Ammon's horn (tissue), 1 donor: ENCODE data around the gene MYPOP.
"Not testable (repeated sequence)": the region's sequence is repeated elsewhere in the genome, so short reads cannot be mapped to it uniquely, and the experiment has no call there.

ENCODE experiments used
- DNase-seq: peaks from one replicate; pipeline ENCODE4 v3.0.0-alpha.2; 2016; ENCODE audit warnings: low spot score

Gene MYPOP

DNA sequence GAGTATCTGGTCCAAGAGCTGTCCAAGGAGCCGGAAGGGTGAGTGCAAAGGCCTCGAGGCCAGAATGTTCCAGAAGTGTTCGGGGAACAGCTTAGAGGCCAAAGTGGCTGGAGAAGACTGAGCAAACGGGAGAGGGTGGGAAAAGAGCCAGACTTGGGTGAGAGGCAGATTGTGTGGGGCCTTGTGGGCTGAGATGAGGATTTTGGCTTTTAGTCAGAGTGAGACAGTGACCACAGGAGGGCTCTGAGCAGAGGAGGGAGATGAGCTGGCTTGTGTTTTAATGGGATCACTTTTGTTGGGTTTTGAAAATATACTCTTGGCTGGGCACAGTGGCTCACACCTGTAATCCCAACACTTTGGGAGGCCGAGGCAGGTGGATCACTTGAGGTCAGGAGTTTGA, 6.5 kb upstream of the MYPOP start:
- no peak for DNase-seq

DNA sequence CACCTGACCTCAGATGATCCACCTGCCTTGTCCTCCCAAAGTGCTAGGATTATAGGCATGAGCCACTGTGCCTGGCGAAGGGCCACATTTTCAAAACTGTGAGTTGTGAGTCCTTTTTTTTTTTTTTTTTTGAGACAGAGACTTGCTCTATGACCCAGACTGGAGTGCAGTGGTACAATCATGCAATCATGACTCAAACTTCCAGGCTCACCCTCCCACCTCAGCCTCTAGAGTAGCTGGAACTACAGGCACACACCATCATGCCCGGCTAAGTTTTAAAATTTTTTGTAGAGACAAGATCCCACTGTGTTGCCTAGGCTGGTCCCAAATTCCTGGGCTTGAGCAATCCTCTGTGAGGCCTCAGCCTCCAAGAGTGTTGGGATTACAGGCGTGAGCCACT, 3.8 kb upstream of the MYPOP start:
- DNase-seq, result no peak

DNA sequence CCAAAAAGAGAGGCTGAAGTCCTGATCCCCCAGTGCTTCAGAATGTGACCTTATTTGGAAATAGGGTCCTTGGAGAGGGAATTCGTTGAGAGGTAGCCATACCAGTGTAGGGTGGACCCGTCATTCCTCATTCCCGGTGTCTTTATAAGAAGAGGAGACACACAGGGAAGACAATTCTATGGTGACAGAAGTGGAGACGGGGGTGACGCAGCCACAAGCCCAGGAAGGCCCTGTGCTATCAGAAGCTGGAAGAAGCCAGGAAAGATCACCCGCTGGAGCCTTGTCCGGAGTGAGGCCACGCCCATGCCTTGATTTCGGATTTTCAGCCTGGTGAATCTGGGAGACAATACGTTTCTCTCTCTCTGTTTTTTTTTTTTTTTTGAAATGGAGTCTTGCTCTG, 2.6 kb upstream of the MYPOP start:
- no peak for DNase-seq

DNA sequence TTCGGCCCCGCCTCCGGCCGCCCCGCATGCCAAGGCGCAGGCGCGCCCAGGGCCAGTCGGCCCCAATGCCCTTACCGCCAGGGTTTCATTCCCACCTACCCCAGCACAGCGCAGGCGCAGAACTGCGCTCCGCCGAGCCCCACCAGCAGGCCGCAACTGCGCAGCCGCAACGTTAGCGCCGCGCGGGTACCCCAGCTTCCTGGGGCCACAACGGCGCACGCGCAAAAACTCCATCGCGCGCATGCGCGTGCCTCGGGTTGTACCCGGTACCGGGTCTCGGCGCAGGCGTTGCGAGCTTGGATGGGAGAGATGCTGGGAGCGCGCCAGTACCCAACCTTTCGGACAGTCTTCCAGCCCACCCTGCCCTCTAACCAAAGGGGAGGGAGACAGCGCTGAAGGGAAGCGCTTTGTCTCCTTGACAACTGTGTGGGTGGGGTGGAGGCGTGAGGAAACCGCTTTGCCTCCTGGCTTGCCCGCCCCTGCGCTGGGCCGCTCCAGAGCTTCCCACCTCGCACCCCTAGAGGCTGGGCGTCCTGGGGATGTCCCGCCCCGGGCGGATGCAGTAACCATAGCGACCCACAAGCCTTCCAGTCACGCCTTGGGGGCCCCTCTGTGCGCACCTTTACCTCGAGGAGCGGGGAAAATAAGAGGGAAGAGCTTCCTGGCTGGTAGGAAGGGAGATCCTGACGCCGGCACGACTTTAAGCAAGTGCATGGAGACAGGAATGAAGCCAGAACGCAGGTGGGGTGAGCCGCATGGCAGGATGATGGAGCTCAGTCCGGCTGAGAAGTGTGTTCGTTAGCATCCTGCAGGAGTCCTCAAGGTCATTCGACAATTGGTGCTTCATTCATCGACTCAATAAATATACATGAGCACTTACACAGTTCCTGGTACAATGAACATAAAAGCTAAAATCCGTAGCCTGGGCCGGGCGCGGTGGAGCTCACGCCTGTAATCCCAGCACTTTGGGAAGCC, 525 bp upstream of the MYPOP start:
- DNase-seq, result peak; percentile 97

DNA sequence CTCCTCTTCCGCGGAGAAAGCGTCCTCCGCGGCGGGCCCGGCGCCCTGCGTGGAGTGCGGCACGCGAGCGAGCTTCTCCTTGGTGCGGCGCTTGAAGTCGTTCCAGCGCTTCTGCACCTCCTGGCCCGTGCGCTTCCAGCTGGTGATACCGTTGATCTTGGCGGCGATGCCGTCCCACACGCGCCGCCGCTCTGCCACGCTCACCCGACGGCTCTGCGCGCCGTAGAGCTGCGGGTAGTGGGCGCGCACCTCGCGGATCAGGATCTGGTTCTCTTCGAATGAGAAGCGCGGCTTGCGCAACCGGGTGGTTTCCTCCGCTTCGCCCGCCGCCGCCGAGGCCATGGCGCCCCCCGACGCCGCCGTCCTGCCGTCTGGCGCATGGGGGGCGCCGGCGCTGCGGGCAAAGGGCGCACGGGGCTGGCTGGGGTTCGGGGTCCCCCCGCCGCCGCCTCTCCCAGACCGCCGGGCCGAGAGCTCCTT, 941 bp downstream of the MYPOP start:
- no peak for DNase-seq

DNA sequence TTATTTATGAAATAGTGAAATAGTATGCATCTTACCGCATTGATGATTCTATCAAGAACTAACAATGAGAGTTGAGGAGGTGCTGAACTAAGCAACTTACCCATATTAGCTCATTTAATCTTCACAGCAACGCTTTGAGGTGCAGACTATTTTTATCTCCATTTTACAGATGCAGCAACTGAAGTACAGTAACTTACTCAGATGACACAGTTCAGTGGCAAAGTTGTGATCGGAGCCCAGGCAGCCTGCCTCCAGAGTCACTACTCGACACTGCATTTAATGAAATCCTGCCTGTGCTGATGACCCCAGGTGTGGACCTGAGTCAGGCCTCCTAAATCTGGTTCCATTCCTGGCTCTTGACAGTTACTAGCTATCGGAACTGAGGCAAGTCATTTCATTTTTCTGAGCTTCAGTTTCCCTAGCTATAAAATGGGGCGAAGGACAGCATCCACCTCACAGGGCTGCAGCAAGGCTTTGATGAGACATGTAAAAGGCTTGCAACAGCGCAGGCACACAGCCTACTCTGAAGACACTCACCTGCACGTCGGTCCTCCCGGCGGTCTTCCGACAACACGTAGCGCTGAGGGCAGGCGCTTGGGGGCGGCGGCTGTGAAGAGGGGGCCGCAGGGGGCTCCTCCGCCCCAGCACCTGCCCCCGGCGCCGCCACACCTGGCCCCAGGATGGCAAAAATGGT, 1.5 kb downstream of the MYPOP start:
- no peak for DNase-seq

DNA sequence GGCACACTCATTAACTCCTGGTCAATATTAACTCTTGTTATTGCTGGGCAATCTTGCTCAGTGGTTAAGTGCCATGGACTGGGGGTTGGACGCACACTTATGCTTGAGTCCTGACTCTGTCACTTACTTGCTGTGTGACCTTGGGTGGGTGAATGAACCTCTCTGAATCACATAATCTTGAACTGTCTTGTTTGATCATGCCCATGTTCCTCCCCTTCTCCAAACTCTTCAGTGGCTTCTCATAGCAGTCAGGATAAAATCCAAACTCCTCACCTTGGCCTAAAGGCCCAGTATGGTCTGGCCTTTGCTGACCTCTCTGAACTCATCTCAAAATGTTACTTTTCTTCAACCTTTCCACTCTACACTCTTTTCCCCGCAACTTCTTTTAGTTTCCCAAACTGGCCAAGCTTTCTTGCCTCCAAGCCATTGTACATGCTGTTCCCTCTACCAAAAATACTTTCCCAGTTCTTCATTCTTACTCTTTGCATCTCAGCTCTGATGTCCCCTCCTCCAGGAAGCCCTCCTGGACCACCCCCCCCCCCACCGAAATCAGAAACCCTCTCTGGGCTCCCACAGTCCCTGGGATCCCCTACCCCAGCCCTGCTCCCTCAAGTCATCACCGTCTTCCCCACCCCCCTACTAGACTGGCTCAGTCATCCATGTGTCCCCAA, 2.4 kb downstream of the MYPOP start:
- DNase-seq, result no peak

DNA sequence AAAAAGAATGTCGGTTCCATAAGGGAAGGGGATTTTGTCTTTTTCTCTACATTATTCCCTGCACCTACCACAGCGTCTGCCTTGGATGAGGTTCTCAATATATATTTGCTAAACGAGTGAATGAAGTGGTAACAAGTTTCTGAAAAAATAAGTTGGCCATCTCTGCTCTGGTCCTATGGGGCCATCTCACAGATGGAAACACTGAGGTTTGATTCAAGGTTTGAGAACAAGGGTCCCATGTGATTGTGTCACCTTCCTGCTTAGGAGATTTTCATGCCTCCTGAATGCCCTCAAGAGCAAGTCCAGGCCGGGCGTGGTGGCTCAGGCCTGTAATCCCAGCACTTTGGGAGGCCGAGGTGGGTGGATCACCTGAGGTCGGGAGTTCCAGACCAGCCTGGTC, 3.2 kb downstream of the MYPOP start:
- no peak for DNase-seq

DNA sequence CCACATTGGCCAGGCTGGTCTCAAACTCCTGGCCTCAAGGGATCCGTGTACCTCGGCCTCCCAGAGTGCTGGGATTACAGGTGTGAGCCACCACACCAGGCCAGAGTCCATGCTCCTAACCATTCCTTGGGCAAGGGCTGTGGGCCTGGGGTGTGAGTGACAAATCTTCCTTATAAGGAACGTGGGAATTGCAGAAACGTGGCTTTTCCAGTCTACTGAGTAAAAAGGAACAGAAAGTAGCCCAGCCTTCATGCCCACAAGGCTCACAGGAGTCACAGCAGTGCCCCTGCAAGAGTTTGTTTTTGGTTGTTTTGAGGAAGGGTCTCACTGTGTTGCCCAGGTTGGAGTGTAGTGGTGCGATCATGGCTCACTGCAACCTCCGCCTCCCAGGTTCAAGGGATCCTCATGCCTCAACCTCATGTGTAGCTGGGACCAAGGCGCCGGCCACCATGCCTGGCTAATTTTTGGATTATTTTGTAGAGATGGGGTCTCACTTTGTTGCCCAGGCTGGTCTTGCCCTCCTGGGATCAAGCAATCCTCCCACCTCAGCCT, 5.1 kb downstream of the MYPOP start:
- no peak for DNase-seq

DNA sequence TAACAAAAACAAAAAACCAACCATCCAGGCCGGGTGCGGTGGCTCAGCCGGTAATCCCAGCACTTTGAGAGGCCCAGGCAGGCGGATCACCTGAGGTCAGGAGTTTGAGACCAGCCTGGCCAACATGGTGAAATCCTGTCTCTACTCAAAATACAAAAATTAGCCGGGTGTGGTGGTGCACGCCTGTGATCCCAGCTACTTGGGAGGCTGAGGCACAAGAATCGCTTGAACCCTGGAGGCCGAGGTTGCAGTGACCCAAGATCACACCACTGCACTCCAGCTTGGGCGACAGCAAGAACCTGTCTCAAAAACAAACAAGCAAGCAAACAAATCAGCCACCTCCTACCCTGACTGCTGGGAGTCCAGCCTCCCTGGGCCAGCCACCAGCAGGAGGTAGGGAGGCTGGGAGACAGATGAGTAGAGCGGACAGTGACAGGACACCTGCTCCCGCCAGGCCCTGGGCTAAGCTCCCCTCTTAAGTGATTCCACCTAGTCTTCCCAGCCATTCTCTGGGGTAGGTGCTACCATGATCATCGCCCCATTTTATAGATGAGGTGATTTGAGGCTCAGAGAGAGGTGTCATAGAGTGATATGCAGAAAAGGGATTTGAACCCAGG, 6.3 kb downstream of the MYPOP start:
- DNase-seq, result not testable (repeated sequence)

DNA sequence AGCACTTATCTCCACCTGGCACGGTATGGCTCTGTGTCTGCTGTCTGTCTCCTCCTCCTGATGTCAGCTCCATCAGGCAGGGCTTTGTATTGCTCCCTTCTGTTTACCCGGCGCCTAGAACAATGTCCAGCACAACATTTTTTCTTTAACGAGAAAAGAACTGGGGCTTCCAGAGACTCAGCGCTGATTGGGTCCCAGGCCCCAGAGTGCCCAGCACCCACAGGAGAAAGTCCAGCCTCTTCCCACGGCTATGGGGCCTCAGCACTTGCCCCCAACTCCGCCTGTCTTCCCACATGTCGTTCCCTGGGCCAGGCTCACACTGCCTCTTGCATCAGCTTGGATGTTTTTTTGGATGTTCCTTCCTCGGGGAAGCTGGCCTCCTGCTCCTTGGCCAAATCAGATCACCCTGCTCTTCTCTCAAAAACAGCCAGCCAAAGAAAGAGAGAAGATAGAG, 6.9 kb downstream of the MYPOP start:
- no peak for DNase-seq

DNA sequence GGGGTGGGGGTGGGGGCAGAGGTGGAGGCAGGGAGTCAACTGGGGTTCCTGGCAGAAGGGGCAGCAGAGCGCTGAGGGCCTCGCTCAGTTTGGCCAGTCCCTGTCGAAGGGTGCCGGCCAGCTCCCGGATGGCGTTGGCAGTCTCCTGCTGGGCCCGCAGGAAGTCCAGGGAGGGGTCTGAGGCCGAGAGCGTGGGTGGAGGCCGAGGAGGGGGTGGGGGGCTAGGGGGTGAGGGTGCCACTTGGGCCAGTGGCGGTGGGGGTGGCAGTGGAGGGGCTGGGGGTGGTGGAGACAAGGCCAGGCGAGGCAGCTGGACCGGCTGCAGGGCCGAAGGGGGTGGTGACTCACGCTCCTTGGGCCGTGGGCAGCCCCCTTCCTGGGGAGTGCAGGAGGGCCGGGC, 11.5 kb downstream of the MYPOP start:
- DNase-seq, result no peak

DNA sequence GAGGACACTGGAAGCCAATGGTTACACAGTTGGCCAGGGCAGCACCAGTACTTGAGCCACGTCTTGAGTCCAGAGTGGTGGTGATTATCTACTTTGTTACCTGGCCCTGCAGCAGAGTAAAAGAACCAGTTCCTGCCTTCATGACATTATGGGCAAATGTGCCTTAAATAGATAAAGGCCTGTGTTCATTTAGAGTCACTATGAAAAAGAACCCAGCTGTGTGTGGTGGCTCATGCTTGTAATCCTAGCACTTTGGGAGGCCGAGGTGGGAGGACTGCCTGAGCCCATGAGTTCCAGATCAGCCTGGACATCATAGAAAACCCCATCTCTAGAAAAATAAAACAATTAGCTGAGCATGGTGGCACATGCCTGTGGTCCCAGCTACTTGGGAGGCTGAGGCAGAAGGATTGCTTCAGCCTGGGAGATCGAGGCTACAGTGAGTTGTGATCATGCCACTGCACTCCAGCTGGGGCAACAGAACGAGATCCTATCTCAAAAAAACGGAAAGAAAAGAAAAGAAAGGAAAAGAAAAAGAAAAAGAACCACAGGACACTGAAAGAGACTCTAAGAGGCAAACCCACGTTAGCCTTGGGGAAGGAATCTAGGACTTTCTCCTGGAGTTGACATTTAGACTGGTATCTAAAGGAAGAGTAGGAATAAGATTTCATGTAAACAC, 13.1 kb downstream of the MYPOP start:
- no peak for DNase-seq

DNA sequence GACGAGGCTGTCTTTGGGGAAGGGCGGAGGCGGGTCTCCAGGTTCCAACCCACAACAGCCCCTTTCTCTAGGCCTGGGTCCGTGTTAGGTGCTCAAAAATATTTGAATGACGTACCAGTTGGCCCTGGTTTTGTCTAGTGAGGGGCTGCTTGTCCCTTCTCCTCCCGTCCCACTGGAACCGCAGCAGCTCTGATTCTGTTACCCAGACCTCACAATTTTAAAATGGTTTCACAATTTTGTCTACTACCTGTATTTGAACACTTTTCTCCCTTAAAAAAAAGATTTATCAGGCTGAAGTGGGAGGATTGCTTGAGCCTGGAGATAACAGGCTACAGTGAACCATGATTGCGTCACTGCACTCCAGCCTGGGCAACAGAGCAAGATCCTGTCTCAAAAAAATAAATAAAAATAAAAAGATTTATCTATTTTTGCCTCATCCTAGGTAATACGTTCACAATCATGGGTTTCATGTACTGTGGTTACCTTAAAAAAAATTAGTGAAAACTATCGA, 15.2 kb downstream of the MYPOP start:
- DNase-seq, result no peak

DNA sequence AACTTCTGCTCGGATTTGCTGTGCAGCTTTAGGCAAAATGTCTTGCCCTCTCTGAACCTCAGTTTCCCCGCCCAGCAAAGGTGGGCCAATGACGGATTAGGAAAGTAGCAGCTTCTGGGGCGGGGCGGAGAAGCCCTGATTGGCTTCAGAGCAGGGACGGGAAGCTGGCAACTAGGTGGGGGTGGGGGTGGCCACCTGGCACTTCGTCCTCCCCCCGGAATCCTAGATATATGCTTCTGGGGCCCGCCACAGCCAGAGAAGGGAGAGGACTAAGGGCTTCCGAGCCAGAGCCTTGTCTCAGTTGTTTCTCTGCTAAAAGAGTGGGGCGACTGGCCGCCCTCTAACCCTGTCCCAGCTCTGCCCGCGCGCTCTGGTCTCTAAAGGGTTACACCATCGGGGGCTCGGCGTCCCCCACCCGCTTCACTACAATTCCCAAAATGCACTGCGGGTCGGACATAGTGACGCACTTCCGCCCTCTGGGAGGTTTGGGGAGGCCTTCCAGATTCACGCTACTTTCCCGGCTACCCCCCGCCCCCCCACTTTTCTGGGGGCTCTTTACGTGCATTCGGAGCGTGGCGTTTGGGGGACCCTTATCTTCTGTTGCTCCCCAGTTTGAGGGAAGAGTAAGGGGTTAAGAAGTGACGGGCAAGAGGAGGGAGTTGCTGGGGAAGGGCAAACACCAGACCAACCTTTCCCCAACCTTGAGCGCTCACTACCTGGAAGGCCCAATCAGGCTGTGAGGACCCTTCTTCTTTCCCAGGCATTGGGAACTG, 15.8 kb downstream of the MYPOP start:
- peak; percentile 94 for DNase-seq

DNA sequence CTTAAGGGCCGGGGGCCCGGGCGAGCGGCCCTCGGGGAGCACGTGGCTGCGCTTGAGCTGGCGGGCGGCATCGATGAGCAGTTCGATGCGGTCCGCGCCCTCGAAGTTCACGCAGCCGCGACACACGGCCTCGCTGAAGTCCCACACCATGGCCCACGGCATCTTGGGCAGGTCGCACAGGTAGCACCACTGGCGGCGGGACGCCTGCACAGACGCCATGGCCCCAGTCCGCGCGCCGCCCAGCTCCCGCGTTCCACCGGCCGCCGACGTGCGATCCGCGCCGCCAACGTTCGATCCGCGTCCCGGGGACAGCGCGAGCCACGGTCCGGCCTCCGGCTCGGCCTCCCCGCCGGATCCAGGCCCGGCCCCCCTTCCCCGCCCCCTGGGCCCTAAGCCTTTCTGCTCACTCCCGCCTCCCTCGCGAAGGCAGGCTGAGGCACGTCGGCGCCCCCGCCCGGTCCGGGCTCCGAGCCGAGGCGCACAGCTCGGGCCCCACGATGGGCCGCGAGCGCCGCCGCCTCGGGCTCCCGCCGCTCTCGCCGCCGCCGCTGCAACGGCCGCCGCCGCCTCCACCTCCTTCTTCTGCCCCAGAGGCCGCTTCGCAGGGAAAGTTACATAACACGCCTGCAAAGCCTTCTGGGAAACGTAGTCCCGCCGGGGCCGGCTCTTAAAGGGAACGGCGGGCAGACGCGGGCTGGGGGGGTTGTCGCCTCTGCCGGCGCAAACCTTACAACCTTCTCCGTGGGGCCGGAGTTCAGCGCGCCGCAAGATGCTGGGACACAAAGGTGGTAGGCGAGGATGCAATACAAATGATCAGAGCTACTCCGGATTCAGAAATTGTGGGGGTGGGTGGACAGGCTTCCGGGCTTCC, 16.6 kb downstream of the MYPOP start, which contains the start of gene IRF2BP1:
TSS of gene IRF2BP1 (minus strand) at position 586 of the 871 bp plus-strand sequence. CDS start at position 219, 367 bp downstream.
- peak; percentile 94 for DNase-seq

DNA sequence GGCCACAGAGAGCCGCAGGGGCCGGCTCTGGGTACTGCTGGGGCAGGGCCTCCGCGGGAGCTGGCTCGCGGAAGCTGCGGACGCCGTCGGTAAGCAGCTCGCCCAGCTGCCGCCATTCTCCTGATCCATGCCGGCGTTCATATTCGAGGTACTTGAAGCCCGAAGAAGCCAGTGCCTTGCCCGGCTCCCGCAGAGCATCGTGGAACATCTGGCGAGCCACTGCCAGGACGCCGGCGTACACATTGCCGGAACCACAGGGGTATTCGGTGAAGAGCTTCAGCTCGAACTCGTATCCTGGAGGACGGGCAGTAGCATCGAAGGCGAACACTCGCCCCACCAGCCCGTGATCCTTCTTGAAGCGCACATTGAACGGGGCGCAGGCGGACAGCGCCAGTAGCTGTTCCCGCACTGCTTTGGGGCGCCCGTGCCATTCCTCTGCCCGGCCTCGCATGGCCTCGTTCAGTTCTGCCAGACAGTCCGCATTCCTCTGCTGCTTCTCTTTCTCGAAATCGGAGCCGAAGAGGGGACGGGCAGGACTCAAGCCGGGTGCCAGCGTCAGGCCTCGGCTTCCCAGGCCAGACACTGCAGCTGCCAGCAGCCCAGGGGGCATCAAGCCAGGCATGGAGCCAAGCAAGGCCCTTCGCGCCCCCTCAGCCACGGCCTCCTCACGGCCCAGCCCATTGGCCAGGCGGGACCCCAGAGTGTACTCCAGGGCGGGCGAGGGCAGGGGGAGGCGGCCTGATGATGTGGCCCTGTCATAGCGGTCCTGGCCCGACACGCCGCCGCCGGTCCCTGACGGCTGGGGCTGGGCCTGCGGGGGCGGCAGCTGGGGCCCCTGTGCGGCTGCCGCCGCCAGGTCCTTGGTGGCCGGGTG, 17.5 kb downstream of the MYPOP start:
- DNase-seq, result no peak
